Dedifferentiated amniotic fluid mesenchymal stem cell (primary cell): Measurements from ENCODE around the gene SPECC1.

Source experiments
- DNase-seq: peaks from one replicate; pipeline ENCODE4 v3.0.0-alpha.2; 2016; ENCODE audit errors: extremely low spot score

Gene SPECC1

GRCh38 chr17:20273741-20274500 lies 264.8 kb downstream of the SPECC1 start:
- DNase-seq, result no peak

DNA sequence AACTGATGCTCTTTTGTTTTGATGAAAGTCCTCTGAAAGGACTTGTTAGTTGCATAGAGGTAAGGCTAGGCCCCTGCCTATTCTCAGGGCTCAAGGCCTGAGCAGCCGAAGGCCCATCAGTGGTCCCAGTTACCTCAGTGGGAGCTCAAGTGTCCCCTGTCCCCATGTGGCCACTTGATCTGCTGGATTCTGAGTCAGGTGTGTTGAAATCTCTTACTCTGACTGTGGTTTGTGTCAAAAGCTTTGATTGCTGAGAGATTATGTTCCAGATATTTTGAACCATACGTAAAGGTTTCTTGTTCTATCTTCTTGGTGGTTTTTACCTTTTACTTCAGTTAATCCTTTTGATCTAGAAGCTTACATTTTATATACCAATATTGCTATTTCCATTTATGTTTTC lies 266.5 kb downstream of the SPECC1 start:
- DNase-seq, result no peak

DNA sequence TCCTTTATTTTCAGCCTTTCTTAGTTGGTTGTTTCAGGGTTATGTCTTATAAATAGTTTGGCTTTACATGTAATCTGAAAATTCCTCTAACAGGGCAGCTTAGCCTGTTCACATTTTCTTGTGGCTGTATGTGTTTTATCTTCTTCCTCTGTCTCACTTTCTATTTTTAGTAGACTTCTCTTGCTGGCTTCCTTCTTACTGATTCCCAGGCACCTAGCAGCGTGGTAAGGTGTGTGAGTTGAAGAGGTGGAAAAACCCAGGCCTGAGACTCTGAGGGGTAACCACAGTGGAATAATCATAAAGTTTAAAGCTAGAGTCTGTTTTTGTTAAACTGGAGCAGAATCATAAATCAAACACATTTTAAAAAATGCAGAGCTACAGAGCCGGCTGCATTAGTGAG lies 267.3 kb downstream of the SPECC1 start:
- DNase-seq, result no peak

GRCh38 chr17:20278805-20279204 lies 269.6 kb downstream of the SPECC1 start:
- DNase-seq, result no peak

DNA sequence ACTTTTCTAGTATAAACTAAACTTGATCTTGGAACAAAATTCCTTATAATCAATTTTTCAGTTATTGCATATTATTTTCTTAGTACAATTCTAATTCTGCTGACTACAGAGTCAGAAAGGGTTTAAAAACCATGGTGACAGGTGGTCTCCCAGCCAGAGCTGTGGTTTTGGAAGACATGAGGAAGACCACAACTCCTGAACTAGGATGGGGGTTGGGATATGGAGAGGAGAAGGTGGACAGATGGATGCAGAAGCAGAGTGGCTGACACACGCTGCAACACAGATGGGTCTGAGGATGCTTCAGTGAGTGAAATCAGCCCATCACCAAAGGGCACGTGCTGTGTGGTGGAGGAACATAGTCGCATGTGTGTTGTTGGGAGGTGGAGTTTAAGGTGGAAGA lies 270.5 kb downstream of the SPECC1 start:
- no peak for DNase-seq

DNA sequence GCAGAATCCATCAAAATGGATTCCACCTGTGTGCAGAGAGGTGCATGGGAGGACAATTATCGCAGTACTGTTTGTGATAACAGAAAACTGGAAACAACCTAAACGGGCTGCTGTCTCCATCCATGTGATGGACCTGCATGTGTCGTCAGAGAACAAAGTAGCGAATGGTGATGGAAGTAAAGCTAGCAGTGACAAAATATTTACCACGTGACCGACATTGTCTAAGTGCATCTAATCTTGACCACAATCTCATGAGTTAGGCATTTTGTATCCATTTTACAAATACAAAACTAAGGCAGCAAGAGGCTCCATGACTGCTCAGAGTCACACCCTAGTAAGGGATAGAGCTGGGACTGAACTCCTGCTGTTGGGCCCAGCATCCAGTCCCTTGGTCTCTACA lies 270.9 kb downstream of the SPECC1 start:
- DNase-seq, result no peak

DNA sequence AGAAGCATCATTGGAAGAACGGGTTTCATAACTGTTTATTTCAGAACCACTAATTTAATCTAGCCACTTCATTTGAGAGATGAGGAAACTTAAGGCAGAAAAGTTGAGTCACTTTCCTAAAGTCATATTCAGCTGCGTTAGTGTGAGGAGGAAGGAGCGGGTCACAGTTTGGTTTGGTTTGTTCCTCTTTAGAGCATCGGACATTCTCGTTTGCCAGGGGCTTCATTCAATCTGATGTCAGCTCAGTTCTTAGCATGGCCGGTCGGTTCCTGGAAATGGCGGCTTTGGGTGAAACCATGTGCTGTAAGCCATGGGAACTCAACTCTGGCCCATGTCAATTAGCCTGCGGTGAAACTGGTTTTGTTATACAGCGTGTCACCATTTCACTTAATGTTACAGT lies 271.7 kb downstream of the SPECC1 start:
- DNase-seq, result no peak

DNA sequence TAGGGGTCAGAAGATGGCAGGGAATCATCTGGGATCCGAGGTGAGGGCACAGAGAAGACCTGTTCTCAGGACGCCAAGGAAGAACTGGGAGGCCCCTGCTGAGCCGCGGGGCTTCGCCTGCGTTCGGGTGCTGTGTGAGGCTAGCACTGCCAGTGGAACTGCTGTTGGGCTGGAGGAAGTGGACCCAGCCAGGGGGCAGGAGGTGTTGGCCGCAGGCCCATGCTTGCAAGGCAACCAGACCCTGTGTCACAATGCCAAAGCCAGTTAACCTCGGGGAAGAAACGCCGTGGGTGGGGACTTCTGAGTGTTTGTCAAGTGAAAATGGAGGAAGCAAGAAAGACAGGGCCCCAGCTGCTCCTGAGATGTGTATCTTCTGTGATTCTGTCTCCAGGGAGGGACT lies 272.7 kb downstream of the SPECC1 start:
- DNase-seq, result no peak

- DNase-seq, result no peak
Measured at GRCh38 chr17:20282526-20283308, 273.6 kb downstream of the SPECC1 start.

GRCh38 chr17:20284022-20284421 lies 274.9 kb downstream of the SPECC1 start:
- peak; percentile 64 for DNase-seq

DNA sequence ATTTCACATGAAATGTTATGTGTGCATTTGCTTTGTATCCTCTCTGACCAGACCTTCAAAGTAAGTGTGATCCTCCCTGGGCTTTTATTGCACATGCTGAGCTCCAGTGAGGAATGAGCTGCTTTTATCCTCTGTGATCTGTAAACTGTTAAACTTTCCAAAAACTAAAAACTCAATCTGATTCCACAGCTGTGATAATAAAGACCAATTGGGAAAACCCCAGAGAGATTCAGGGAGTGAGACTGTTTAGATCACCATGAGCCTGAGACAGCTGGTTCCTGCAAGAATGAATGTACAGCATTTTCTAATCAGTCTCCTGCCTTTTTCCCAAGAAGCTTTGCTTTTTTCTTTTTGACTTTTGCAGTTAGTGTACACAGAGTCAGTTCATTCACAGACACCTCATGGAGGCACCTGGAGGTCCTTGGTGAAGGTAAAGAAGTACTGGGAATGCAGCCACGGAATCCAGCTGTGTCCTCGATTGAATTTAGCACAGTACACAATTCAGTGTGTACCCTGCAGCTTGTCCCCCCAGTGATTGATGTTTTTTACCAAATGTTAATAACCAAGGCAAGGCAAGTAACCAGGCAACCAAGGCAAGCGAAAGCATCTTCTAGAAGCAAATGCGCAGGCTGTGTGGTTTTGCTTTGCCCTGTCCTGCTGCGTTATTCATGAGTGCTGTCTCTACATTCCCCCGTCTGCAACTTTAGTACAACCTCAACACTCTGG lies 275.6 kb downstream of the SPECC1 start:
- no peak for DNase-seq

GRCh38 chr17:20289984-20290383 lies 280.8 kb downstream of the SPECC1 start:
- no peak for DNase-seq

GRCh38 chr17:20291853-20292252 lies 282.7 kb downstream of the SPECC1 start:
- no peak for DNase-seq

GRCh38 chr17:20293501-20293900 lies 284.3 kb downstream of the SPECC1 start:
- no peak for DNase-seq

GRCh38 chr17:20294120-20294519 lies 285.0 kb downstream of the SPECC1 start:
- DNase-seq, result no peak

- DNase-seq, result no peak
Measured at GRCh38 chr17:20299013-20299412, 289.9 kb downstream of the SPECC1 start.

DNA sequence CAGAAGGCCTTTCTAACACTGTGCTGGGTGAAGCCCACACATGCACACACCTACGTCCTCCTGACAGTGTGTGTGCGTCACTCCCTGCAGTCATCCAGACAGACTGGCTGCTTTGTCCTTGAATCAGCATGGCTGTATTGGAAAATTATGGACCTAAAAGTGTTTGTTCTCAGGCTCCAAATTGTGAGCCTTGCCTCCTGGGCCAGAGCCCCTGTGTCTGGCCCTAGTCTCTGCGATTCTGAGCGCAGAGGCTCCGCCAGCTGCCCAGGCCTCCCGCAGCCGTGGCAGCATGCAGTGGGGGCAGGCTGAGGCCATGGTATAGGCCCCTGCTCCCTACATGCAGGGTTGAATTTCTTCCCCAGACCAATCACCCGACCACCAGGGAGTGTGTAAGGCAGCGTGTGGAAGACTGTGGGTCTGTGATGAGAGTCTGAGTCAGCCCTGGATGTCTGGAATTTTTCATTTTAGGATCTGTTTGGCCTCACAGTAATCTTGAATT lies 291.3 kb downstream of the SPECC1 start:
- DNase-seq, result peak; percentile 19

DNA sequence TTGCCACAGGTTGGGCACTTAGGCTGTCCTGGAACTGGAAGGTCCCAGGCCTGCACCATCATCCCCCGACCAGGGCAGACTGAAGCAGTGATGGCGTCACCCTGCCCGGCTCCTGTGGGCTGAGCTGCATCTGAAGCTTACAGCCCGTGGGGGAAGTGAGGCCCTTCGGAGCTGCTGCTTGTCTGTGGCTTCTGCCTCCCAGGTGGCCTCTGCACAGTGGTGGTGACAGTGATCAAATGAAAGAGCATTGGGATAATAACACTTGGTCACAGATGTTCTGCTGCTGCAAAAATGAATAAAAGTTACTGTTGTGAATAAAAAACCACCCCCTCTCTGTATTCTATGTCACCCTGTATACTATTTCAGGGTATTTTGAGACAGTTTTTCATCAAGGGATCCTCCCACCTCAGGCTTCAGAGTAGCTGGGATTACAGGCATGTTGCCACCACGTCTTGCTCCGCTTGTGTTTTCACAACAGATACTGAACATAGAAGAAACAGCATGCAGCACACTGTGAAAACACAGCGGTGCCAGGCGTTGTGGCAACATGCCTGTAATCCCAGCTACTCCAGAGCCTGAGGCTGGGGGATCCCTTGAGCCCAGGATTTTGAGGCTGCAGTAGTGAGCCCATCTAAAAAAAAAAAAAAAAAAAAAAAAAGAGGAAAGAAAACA lies 293.2 kb downstream of the SPECC1 start:
- DNase-seq, result no peak

GRCh38 chr17:20304961-20305360 lies 295.8 kb downstream of the SPECC1 start:
- no peak for DNase-seq

- DNase-seq, result no peak
Measured at GRCh38 chr17:20306924-20307323, 297.8 kb downstream of the SPECC1 start.

GRCh38 chr17:20307326-20307910 lies 298.3 kb downstream of the SPECC1 start:
- DNase-seq, result no peak
